ENCODE measurements around the gene LORICRIN.

LORICRIN gene

DNA sequence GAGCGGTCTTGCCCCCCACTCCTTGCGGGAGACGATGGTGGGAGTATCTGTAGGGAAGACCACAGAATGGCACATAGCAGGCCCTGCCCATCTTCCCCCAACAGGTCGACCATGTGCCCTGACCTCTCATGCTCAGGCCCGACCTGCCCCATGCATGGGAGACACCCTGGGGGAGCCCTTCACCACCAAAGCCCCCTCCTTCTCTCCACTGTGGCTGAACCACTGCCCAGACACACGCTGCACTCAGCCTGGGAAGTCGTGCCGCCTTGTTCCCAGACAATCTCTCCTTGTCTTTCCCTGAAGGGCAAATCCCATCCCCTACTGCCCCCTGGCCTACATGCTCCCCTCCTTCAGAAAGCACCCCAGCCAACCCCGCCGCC is 47.7 kb downstream of the LORICRIN start:
- no peak for DNase-seq

DNA sequence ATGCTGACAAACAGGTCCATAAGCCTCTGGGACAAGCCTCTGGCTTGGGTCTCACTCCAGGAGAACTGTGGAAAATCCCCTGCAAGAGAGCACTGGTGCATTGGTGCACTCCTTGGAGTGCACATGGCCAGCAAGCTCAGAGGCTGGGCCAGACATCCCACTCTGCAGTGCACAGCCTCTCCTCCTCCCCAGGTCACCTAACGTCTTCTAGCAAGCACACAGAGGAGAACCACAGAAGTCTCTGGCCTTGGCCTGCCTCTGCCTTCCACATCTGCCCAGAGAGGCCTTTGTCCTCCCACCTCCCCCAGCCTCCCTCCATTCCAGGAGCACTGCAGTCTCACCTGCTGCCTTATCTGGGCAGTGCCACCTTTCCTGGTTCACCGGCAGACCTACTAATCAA is 49.1 kb downstream of the LORICRIN start:
- no peak for DNase-seq

DNA sequence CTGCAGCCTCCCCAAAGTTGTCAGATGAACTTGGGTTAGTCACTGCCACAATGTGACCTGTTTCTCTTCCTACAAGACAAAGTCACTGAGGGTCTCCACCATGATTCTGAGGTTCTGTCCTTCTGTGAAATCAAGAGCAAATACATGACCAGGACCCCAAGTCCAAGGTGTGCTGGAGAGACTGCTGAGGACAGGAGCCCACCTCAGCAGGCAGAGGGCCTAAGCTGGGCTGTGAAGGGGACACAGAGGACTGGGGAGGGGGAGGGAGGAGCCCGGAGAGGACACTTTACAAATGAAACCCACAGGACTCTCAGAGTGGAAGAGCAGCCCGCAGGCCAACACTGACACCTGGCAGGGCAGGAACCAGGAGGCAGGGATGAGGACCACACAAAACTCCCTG is 50.0 kb downstream of the LORICRIN start:
- no peak for DNase-seq

DNA sequence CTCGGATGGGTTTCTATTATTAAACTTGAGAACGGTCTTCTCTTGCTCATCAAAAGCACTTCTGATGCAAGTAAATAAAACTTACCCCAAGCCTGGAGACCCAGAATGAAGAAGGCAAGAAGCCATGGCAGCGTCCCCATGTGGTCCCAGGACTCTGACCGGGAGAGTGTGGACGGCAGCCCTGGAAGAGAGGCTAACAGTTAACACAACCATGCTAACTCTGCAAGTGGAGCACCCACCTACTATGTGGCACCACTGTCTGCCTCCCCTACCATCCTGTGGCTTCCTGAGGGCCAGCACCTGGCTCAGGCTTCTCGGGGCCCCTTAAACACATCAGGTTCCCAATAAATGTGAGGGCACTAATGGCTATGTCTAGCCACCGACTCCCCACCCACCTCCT is 51.0 kb downstream of the LORICRIN start:
- DNase-seq = no peak
